K562 (cell line): ENCODE measurements around the gene C1orf116. TPM values are rescaled to one million over a fixed set of nuclear protein-coding genes. Genes with fewer than 3 reads are reported as not detected.

ENCODE experiments used
- ARID4B ChIP-seq: sonication (generic); formaldehyde crosslinking; IDR thresholded peaks from 2 replicates; pipeline ENCODE4 v1.8.0; 2022; ENCODE audit warnings: mild to moderate bottlenecking, missing genetic modification reagents
- ID3 ChIP-seq, 2 experiments: fragments of 250-450 bp in 1 of 2; fragments of 450-650 bp in 1 of 2; sonication (Bioruptor Pico) in 1 of 2; IDR thresholded peaks; 2 replicates each; pipeline versions ENCODE4 v1.6.1 to v1.8.0; 2016 to 2021; ENCODE audit warnings: mild to moderate bottlenecking in 2 of 2, moderate library complexity in 2 of 2, missing compliant biosample characterization in 1 of 2, missing genetic modification characterization in 1 of 2
- KAT8 ChIP-seq: fragments of 450-650 bp; IDR thresholded peaks from 2 replicates; pipeline ENCODE4 v1.6.1; 2016; ENCODE audit warnings: low read depth, mild to moderate bottlenecking
- KDM1A ChIP-seq, 2 experiments: fragments of 450-650 bp; IDR thresholded peaks; 2 replicates each; pipeline ENCODE4 v1.6.1; 2016; ENCODE audit warnings: mild to moderate bottlenecking in 2 of 2
- KLF16 ChIP-seq: IDR thresholded peaks from 2 replicates; pipeline ENCODE4 v1.6.1; 2016; ENCODE audit warnings: antibody characterized with exemption
- LCOR ChIP-seq: sonication (generic); formaldehyde crosslinking; IDR thresholded peaks from 2 replicates; pipeline ENCODE4 v1.8.0; 2022; ENCODE audit warnings: mild to moderate bottlenecking, missing genetic modification reagents
- TAL1 ChIP-seq: fragments of 450-650 bp; IDR thresholded peaks from 2 replicates; pipeline ENCODE4 v1.6.1; 2016; ENCODE audit warnings: mild to moderate bottlenecking
- WHSC1 ChIP-seq: IDR thresholded peaks from one replicate; pipeline ENCODE4 v1.6.1; 2012; ENCODE audit warnings: low read length, control low read depth, inconsistent platforms
- ZNF239 ChIP-seq: fragments of 250-450 bp; sonication (Bioruptor Pico); IDR thresholded peaks from 2 replicates; pipeline ENCODE4 v1.4.0; 2020; ENCODE audit warnings: mild to moderate bottlenecking
- ZNF318 ChIP-seq, 2 experiments: fragments of 450-650 bp; IDR thresholded peaks; 2 replicates each; pipeline ENCODE4 v1.6.1; 2016; ENCODE audit warnings: mild to moderate bottlenecking in 2 of 2, borderline replicate concordance in 1 of 2, low read depth in 1 of 2, moderate library complexity in 1 of 2
- ZNF398 ChIP-seq: fragments of 250-450 bp; sonication (Bioruptor Pico); IDR thresholded peaks from 2 replicates; pipeline ENCODE4 v1.8.0; 2021; ENCODE audit warnings: moderate library complexity, mild to moderate bottlenecking, inconsistent platforms
- ZNF695 ChIP-seq: fragments of 450-650 bp; formaldehyde crosslinking; IDR thresholded peaks from 2 replicates; pipeline ENCODE4 v1.4.0; 2020; ENCODE audit warnings: mild to moderate bottlenecking, moderate library complexity
- ZNF717 ChIP-seq: fragments of 250-450 bp; sonication (Bioruptor Pico); IDR thresholded peaks from 2 replicates; pipeline ENCODE4 v1.5.0; 2021
- polyA plus RNA-seq, 8 experiments: library from polyadenylated mRNA; depleted of rRNA in 4 of 8; stranded (reverse) in 5 of 8; unstranded in 3 of 8; fragments of >200 nt; fragmentation: Nextera tagmentation in 2 of 8; fragmentation: Illumina TruSeq in 1 of 8; extraction: Ambion mirVana in 2 of 8; extraction: Trizol in 1 of 8; gene quantifications; 2 replicates each; pipeline versions ENCODE4 v1.2.1 to v1.2.3, GENCODE V29; 2011 to 2014; ENCODE audit warnings: inconsistent platforms in 1 of 8, missing spikeins in 1 of 8
- total RNA-seq, 7 experiments: library from RNA; depleted of rRNA in 6 of 7; stranded (reverse); fragments of >200 nt in 6 of 7; fragmentation: Illumina TruSeq in 2 of 7; extraction: Trizol in 2 of 7; gene quantifications; 2 replicates each; pipeline versions ENCODE4 v1.2.1 to v1.2.3, GENCODE V29; 2011 to 2021; ENCODE audit warnings: low replicate concordance in 1 of 7

The C1orf116 gene
- total and polyA plus RNA-seq, 9 of the 15 experiments (the other 6 are each of a cell fraction or from before 2014, with no cell fraction given): 0.62 to 3.0 (median 0.95) TPM

GRCh38 chr1:207049974-207050391, 17.4 kb upstream of the C1orf116 start (continued):
- TF ChIP-seq ZNF318 (IDR thresholded peaks at IDR 0.05; ENCODE audit: borderline replicate concordance in 1 of 2, low read depth in 1 of 2) (peak in 1 of 2 experiments; percentile 38; a peak in 1 of 4 replicates), ZNF398 (no peak), ARID4B (CRISPR knock-in tag) (no peak), LCOR (CRISPR knock-in tag) (peak; percentile 57; the same call in 1 of the 2 replicates), ID3 (CRISPR knock-in tag; IDR thresholded peaks at IDR 0.05) (no peak), ID3 (tag; IDR thresholded peaks at IDR 0.05) (no peak), WHSC1 (no peak), TAL1 (0 out of 2 replicates have a peak, but pooled peaks have one; percentile 17), KAT8 (0 out of 2 replicates have a peak, but pooled peaks have one; percentile 33), ZNF717 (CRISPR knock-in tag) (no peak), ZNF695 (no peak), KDM1A (IDR thresholded peaks at IDR 0.05) (0 out of 4 replicates have a peak, but pooled peaks have one; percentile 45 to 49), KLF16 (no peak; the same call in 1 of the 2 replicates), ZNF239 (CRISPR knock-in tag) (peak; percentile 31; the same call in 1 of the 2 replicates)
